Left ventricle myocardium inferior (tissue), 1 donor: ENCODE measurements around the gene GLIPR1L2. TPM values are rescaled to one million over a fixed set of nuclear protein-coding genes. Genes with fewer than 3 reads are reported as not detected.
"Not testable (repeated sequence)": the region's sequence is repeated elsewhere in the genome, so short reads cannot be mapped to it uniquely, and the experiment has no call there.

Experiments used
- DNase-seq: peaks from one replicate; pipeline ENCODE4 v3.0.0-alpha.2; 2020
- H3K27ac ChIP-seq: fragments of 200-600 bp; replicated peaks from 2 replicates; pipeline ENCODE4 v1.8.0; 2021
- H3K27me3 ChIP-seq: fragments of 200-600 bp; 2 replicates; pipeline ENCODE4 v1.8.0; 2021; ENCODE audit warnings: low read depth
- H3K36me3 ChIP-seq: fragments of 200-600 bp; 2 replicates; pipeline ENCODE4 v1.8.0; 2021
- H3K4me1 ChIP-seq: fragments of 200-600 bp; 2 replicates; pipeline ENCODE4 v1.8.0; 2021
- H3K4me3 ChIP-seq: fragments of 200-600 bp; 2 replicates; pipeline ENCODE4 v1.8.0; 2021; ENCODE audit warnings: mild to moderate bottlenecking, moderate library complexity
- H3K9me3 ChIP-seq: fragments of 200-600 bp; replicated peaks from 2 replicates; pipeline ENCODE4 v1.8.0; 2021
- intact Hi-C: fragments of 100-400 bp; cut with micrococcal nuclease; formaldehyde crosslinking; loops from one replicate; pipeline ENCODE4 v1.11.0; 2022
- total RNA-seq: library from RNA; stranded (reverse); fragmentation: NEBNext Ultra II Directional; extraction: Animal tissue kit (Norgen Biotek cat#: 25700); gene quantifications from one replicate; pipeline ENCODE4 v1.2.1, GENCODE V29; 2021
- TF ChIP-seq, protein P1 (sequence below): fragments of 200-600 bp; IDR thresholded peaks from 2 replicates; pipeline ENCODE4 v1.8.0; 2021; ENCODE audit warnings: antibody characterized with exemption, mild to moderate bottlenecking, borderline replicate concordance
- donor health status: DM: no; HTN: yes; CAD: no; lungs with severe emphysema.

Gene GLIPR1L2
- total RNA-seq, 1 donor from 2014 or later = 1.5 TPM

DNA sequence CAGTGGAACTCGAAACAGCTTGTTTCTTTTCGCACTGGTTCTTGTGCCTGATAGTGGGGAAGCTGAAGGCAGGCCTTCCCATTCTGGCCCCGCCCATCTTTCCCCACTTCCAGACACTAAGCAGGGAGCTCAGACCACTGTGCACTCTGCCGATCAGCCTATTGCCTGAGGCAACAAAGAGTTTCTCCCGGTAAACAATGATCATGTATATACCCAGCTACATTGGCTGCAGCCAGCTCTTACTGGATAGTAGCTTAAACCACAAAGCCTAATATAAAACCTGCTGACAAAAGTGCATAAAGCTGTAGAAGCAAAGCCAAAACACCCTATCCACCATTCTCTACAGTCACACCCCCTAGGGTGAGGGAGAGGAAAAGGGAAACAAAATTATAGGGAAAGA, 65.0 kb downstream of the GLIPR1L2 start:
- no peak for DNase-seq
- H3K36me3 ChIP-seq = no peaks in the 10 kb centered on the region

DNA sequence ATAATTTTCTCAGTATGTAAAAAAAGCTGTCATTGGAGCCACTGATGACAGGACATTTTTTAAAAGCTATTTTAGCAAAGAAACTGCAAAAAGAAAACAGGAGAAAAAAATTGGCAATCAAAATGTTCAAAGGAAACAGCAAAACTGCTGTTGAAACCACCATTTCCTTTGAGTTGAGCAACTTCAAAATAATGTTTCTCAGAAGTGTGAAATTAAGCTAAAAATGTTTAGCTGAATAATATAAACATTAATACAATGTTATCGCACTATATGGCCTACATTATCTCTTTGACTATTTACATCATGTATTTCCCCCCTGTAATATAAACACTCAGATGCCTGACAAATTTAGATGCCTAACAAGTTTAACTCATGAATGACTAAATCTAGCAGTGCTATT, 66.3 kb downstream of the GLIPR1L2 start:
- no peak for DNase-seq
- intact Hi-C loops = no loop called here
- no peaks in the 10 kb centered on the region for H3K4me1 ChIP-seq
- no peak overlapping the region for H3K4me3 ChIP-seq
- H3K9me3 ChIP-seq = peaks cover 28% of the 10 kb centered on the region
- H3K27me3 ChIP-seq = no peaks in the 10 kb centered on the region
- TF ChIP-seq, protein P1, sequence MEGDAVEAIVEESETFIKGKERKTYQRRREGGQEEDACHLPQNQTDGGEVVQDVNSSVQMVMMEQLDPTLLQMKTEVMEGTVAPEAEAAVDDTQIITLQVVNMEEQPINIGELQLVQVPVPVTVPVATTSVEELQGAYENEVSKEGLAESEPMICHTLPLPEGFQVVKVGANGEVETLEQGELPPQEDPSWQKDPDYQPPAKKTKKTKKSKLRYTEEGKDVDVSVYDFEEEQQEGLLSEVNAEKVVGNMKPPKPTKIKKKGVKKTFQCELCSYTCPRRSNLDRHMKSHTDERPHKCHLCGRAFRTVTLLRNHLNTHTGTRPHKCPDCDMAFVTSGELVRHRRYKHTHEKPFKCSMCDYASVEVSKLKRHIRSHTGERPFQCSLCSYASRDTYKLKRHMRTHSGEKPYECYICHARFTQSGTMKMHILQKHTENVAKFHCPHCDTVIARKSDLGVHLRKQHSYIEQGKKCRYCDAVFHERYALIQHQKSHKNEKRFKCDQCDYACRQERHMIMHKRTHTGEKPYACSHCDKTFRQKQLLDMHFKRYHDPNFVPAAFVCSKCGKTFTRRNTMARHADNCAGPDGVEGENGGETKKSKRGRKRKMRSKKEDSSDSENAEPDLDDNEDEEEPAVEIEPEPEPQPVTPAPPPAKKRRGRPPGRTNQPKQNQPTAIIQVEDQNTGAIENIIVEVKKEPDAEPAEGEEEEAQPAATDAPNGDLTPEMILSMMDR = no peak
- H3K27ac ChIP-seq = no peak overlapping the region
- H3K36me3 ChIP-seq = no peaks in the 10 kb centered on the region

More for the DNA sequence above, 65.0 kb downstream of the GLIPR1L2 start:
- no peaks in the 10 kb centered on the region for H3K4me1 ChIP-seq
- no peaks in the 10 kb centered on the region for H3K27me3 ChIP-seq
- H3K9me3 ChIP-seq = peaks cover 28% of the 10 kb centered on the region
- intact Hi-C loops = no loop called here
- TF ChIP-seq, protein P1 = no peak
- H3K4me3 ChIP-seq = no peak overlapping the region
- H3K27ac ChIP-seq = no peak overlapping the region

DNA sequence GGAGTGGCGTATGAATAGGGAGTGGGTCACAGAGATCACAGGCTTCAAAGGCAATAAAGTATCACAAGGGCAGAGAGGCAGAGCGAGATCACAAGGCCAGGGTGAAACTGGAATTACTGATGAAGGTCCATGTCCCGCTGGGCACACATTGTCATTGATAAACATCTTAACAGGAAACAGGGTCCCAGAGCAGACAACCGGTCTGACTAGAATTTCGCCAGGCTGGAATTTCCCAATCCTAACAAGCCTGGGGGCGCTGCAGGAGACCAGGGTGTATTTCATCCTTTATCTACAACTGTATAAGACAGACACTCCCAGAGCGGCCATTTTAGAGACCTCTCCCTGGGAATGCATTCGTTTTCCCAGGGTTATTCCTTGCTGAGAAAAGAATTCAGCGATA, 67.0 kb downstream of the GLIPR1L2 start:
- DNase-seq, H3K27ac ChIP-seq, H3K27me3 ChIP-seq, intact Hi-C loops, H3K4me3 ChIP-seq, H3K36me3 ChIP-seq, H3K4me1 ChIP-seq: not testable (repeated sequence)
- H3K9me3 ChIP-seq = peaks cover 28% of the 10 kb centered on the region

DNA sequence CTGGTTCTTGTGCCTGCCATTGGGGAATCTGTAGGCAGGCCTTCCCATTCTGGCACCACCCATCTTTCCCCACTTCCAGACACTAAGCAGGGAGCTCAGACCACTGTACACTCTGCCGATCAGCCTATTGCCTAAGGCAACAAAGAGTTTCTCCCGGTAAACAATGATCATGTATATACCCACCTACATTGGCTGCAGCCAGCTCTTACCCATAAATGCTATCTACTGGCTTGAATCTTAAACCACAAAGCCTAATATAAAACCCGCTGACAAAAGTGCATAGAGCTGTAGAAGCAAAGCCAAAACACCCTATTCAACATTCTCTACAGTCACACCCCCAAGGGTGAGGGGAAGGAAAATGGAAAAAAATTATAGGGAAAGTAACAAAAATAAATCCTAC, 68.9 kb downstream of the GLIPR1L2 start:
- H3K27ac ChIP-seq = no peak overlapping the region
- DNase-seq = no peak
- no peak overlapping the region for H3K4me3 ChIP-seq
- H3K4me1 ChIP-seq = no peaks in the 10 kb centered on the region
- intact Hi-C loops = no loop called here
- peaks cover 43% of the 10 kb centered on the region for H3K9me3 ChIP-seq
- TF ChIP-seq, protein P1 = no peak
- no peaks in the 10 kb centered on the region for H3K27me3 ChIP-seq
- H3K36me3 ChIP-seq = no peaks in the 10 kb centered on the region

DNA sequence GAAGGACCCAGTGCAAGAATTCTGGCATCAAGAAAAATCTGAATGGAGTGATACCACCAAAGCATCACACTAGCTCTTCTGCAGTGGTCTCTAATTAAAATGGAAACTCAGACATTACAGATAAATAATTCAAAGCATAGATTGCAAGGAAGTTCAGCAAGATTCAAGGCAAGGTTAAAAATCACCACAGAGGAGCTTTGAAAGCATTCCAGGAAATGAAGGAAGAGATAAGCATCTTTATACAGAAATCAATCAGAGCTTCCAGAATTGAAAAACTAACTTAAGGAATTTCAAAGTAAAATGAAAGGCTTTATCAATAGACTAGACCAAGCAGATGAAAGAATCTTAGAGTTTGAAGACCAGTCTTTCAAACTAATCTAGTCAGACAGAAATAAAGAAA, 69.3 kb downstream of the GLIPR1L2 start:
- Histone ChIP-seq H3K4me3 (no peak overlapping the region), H3K9me3 (peaks cover 47% of the 10 kb centered on the region), H3K27ac (no peak overlapping the region), H3K4me1 (no peaks in the 10 kb centered on the region), H3K36me3 (no peaks in the 10 kb centered on the region), H3K27me3 (no peaks in the 10 kb centered on the region)
- TF ChIP-seq, protein P1 = no peak
- intact Hi-C loops = no loop called here
- DNase-seq = no peak

DNA sequence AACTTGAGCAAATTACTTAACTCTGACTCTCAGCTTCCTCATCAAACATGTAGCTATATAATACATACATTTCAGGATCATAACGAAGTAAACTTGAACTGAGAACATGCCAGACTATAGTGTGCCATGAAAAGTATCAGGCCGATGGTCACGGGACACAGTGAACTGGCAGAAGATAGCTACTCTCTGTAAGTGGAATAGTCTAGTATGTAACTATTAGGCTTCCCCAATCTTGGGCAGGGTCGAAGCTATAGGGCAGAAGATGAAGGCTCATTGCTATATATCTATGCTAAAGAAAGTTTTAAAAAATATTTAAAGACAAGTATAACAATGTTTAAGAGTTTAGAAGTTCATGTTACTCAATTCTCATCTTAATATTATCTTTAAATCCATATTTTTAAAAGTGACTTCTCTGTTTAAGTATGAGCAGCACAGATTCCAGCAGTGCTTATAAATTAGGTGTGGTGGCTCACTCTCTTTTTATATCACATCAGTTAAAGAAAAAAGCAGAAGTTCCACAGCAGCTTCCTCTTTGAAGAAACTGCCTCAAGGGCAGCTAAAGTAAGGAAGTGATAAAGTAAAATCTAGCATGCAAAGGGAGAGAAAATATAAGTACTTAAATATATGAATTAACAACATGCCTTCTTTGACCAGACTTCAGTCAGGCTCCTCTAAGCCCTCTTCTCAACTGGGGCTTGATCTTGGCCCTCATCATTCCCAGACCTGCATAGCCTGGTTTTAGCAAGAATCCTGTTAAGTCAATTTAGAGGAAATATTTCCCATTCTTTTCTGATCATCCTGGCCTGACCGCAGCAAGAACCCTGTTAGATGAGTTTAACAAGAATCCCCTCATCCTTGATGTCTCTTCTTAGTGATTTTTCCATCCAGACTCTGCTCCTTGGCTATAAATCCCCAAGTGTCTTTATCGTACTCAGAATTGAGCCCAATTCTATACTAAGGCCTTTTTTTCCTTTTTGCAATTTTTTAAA, 81.3 kb downstream of the GLIPR1L2 start:
- Histone ChIP-seq H3K9me3 (no peaks in the 10 kb centered on the region), H3K4me1 (no peaks in the 10 kb centered on the region), H3K36me3 (no peaks in the 10 kb centered on the region), H3K27me3 (no peaks in the 10 kb centered on the region), H3K4me3 (no peak overlapping the region), H3K27ac (no peak overlapping the region)
- intact Hi-C loops = no loop called here
- no peak for DNase-seq
- TF ChIP-seq, protein P1 = no peak
